Measurements from ENCODE around the gene POU2F2. TPM values are rescaled to one million over a fixed set of nuclear protein-coding genes. Genes with fewer than 3 reads are reported as not detected.

POU2F2 gene
- total RNA-seq, 4 donors from 2014 or later, result 0.67 to 3.8 (median 1.0) TPM

DNA sequence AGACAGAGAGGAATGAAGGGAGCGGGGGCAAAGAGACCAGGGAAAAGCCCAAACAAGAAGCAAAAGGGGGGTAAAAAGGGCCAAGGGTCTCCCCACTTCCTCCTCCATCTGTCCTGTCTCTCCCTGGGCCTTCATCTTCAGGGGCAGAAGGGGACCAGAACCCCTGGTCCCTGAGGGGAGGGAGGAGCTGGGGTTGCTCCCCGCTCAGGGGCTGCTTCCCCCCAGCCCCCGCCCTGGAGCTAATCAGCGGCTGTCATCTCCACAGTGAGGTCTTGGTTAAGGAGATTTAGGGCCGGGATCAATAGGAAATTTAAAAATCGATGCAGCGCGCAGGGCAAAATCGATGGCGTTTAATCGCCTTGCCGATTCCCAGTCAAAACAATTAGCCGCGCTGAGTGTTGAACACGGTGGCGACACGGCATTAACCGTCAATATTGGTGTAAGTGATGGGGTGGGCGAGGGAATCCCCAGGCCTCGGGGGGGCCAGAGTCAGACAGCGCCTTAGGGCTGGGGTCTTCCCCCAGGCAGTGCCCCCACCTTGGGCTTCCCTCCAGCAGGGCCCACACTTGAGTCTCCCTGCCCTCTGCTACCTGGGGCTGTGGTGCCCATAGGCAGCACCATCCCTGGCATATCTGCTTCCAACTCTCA lies 29.5 kb upstream of the POU2F2 start:
- TF ChIP-seq, protein P1, sequence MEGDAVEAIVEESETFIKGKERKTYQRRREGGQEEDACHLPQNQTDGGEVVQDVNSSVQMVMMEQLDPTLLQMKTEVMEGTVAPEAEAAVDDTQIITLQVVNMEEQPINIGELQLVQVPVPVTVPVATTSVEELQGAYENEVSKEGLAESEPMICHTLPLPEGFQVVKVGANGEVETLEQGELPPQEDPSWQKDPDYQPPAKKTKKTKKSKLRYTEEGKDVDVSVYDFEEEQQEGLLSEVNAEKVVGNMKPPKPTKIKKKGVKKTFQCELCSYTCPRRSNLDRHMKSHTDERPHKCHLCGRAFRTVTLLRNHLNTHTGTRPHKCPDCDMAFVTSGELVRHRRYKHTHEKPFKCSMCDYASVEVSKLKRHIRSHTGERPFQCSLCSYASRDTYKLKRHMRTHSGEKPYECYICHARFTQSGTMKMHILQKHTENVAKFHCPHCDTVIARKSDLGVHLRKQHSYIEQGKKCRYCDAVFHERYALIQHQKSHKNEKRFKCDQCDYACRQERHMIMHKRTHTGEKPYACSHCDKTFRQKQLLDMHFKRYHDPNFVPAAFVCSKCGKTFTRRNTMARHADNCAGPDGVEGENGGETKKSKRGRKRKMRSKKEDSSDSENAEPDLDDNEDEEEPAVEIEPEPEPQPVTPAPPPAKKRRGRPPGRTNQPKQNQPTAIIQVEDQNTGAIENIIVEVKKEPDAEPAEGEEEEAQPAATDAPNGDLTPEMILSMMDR (IDR thresholded peaks at IDR 0.05), result no peak
- no peak for TF ChIP-seq POLR2A (IDR thresholded peaks at IDR 0.05)
- WGBS, 2 donors, result 85 to 89% methylated on average over 21 of the region's 21 CpGs
- no peak for DNase-seq (ENCODE audit: low spot score in 2 of 2)
- intact Hi-C loops (cut with DNase I; ENCODE audit: low total_unique reads), result no loop called here
- H3K4me3 ChIP-seq (ENCODE audit: low read depth, poor library complexity, severe bottlenecking), result no peak overlapping the region

DNA sequence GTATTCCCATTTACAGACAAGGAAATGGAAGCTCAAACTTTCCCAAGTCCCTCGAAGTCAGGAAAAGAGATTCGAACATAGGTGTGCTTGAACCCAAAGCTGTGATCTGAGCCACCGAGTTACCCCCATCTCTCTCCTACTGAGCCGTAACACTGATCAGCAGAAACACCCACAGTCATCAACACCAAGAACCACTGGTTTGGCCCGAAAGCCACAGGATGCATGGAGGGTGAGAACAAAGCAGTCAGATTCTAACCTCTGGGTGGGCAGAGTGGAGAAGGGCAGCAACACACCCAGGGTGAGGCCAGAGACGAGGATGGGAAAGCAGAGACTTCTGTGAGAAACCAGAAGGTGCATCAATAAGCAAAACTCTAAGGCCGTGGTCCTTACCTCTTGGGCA lies 27.7 kb upstream of the POU2F2 start:
- no peak for DNase-seq (ENCODE audit: low spot score in 2 of 2)
- intact Hi-C loops (cut with DNase I; ENCODE audit: low total_unique reads), result no loop called here
- 84 to 86% methylated on average over 7 of the region's 7 CpGs for WGBS, 2 donors
- H3K4me3 ChIP-seq (ENCODE audit: low read depth, poor library complexity, severe bottlenecking), result no peak overlapping the region
- TF ChIP-seq, protein P1 (IDR thresholded peaks at IDR 0.05), result no peak
- TF ChIP-seq POLR2A (IDR thresholded peaks at IDR 0.05), result no peak

DNA sequence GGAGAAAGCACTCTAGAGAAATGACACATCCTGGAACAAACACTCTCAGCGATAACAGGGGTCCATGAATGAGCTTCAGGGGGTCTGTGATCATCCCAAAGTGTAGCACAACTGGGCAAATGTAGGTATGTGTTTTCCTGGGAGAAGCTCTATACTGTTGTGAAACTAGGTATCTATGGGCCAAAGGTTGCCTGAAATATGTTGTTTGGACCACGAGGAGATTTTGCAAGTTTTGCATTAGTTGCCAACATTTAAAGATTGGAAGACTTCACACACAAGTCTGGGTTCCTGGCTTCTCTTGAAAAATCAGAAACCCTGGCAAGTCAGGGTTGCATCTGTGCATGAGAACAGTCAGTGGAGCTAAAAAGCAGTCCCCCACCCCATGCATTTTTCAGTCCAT lies 26.7 kb upstream of the POU2F2 start:
- DNase-seq (ENCODE audit: low spot score in 2 of 2), result no peak
- no peak for TF ChIP-seq POLR2A (IDR thresholded peaks at IDR 0.05)
- TF ChIP-seq, protein P1 (IDR thresholded peaks at IDR 0.05), result no peak
- intact Hi-C loops (cut with DNase I; ENCODE audit: low total_unique reads), result no loop called here
- no peak overlapping the region for H3K4me3 ChIP-seq (ENCODE audit: low read depth, poor library complexity, severe bottlenecking)
- WGBS, 2 donors, result 54 to 57% methylated on average over 2 of the region's 2 CpGs

DNA sequence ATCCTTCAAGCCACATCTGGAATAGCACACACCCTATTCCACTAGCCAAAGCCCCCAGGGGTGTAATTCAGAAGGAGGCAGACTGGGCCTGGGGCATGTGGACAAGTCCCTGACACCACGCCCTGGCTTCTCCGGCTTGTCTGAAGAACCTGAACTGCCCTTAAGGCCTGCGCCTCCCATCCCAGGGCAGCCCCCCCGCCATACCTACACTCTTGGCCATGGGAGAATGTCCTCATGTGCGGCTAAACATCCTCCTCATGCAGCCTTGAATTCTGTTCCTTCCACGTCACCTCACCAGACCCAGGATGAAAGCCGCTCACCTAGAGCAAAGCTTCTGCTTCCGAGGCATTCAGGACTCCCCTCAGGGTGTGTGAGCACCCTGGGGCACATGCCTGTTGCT lies 24.3 kb upstream of the POU2F2 start:
- intact Hi-C loops (cut with DNase I; ENCODE audit: low total_unique reads), result no loop called here
- TF ChIP-seq POLR2A (IDR thresholded peaks at IDR 0.05), result no peak
- TF ChIP-seq, protein P1 (IDR thresholded peaks at IDR 0.05), result no peak
- H3K4me3 ChIP-seq (ENCODE audit: low read depth, poor library complexity, severe bottlenecking), result no peak overlapping the region
- no peak for DNase-seq (ENCODE audit: low spot score in 2 of 2)
- WGBS, 2 donors, result 88 to 93% methylated on average over 8 of the region's 8 CpGs

DNA sequence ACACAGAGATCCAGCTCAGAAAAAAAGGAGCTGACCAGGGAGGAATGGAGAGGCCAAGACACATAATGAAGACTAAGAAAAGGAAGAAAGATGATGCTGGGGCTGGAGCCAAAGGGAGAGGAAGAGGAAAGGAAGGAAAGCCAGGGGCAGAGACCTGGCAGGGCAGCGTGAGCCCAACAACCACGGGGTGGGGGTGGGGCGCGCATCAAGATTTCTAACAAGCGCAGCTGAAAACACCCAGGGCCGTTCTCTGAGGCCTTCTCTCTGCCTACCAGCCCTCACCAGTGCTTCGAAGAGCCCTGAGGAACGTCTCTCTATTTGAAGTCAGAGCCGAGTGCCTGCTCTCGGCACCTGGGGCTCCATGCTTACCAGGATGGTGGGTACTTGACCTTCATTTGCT lies 23.6 kb upstream of the POU2F2 start:
- no peak overlapping the region for H3K4me3 ChIP-seq (ENCODE audit: low read depth, poor library complexity, severe bottlenecking)
- intact Hi-C loops (cut with DNase I; ENCODE audit: low total_unique reads), result no loop called here
- no peak for TF ChIP-seq POLR2A (IDR thresholded peaks at IDR 0.05)
- TF ChIP-seq, protein P1 (IDR thresholded peaks at IDR 0.05), result no peak
- WGBS, 2 donors, result 56 to 59% methylated on average over 10 of the region's 10 CpGs
- no peak for DNase-seq (ENCODE audit: low spot score in 2 of 2)

Data from lower leg skin (tissue), 4 donors.